HepG2 (cell line): ENCODE data around the gene SLC35G2.

Source experiments
- CHD2 ChIP-seq: IDR thresholded peaks from 2 replicates; pipeline ENCODE4 v1.6.1; 2011; ENCODE audit warnings: low read depth, low read length, improper control_type of control experiment
- FOXJ3 ChIP-seq: sonication (generic); formaldehyde crosslinking; IDR thresholded peaks from 2 replicates; pipeline ENCODE4 v1.4.0; 2020; ENCODE audit warnings: missing genetic modification reagents, mild to moderate bottlenecking, borderline replicate concordance
- KLF6 ChIP-seq: IDR thresholded peaks from 2 replicates; pipeline ENCODE4 v1.8.0; 2016; ENCODE audit warnings: missing biosample characterization, missing genetic modification reagents
- POLR2A ChIP-seq, 2 experiments: IDR thresholded peaks; 2 replicates each; pipeline ENCODE4 v1.6.1; 2011; ENCODE audit warnings: low read depth in 2 of 2, low read length in 2 of 2, mild to moderate bottlenecking in 1 of 2, moderate library complexity in 1 of 2; ENCODE audit not compliant: insufficient read depth in 1 of 2
- POLR2AphosphoS2 ChIP-seq: IDR thresholded peaks from 2 replicates; pipeline ENCODE4 v1.6.1; 2011; ENCODE audit warnings: low read depth, low read length, improper control_type of control experiment
- SP4 ChIP-seq: sonication (generic); formaldehyde crosslinking; IDR thresholded peaks from 2 replicates; pipeline ENCODE4 v1.8.1; 2023; ENCODE audit warnings: mild to moderate bottlenecking, missing genetic modification reagents
- SRF ChIP-seq: IDR thresholded peaks from 2 replicates; pipeline ENCODE4 v1.6.1; 2011; ENCODE audit warnings: mild to moderate bottlenecking, low read depth, low read length, moderate library complexity
- TCF7L2 ChIP-seq: IDR thresholded peaks from 2 replicates; pipeline ENCODE4 v1.6.1; 2011; ENCODE audit warnings: mild to moderate bottlenecking, low read depth, low read length, moderate library complexity
- ZFYVE20 ChIP-seq: sonication (generic); formaldehyde crosslinking; IDR thresholded peaks from 2 replicates; pipeline ENCODE4 v1.8.0; 2023; ENCODE audit warnings: low read depth, mild to moderate bottlenecking, moderate library complexity, missing genetic modification reagents, borderline replicate concordance
- ZNF24 ChIP-seq: fragments of 450-650 bp; IDR thresholded peaks from 2 replicates; pipeline ENCODE4 v1.6.1; 2017; ENCODE audit warnings: antibody characterized with exemption, mild to moderate bottlenecking
- ZNF569 ChIP-seq: sonication (generic); formaldehyde crosslinking; IDR thresholded peaks from 2 replicates; pipeline ENCODE4 v1.5.0; 2020; ENCODE audit warnings: mild to moderate bottlenecking, missing genetic modification reagents, moderate library complexity, borderline replicate concordance
- TF ChIP-seq, protein P1 (sequence below): sonication (generic); formaldehyde crosslinking; IDR thresholded peaks from 2 replicates; pipeline ENCODE4 v1.8.0; 2022; ENCODE audit warnings: mild to moderate bottlenecking, missing genetic modification reagents

DNA sequence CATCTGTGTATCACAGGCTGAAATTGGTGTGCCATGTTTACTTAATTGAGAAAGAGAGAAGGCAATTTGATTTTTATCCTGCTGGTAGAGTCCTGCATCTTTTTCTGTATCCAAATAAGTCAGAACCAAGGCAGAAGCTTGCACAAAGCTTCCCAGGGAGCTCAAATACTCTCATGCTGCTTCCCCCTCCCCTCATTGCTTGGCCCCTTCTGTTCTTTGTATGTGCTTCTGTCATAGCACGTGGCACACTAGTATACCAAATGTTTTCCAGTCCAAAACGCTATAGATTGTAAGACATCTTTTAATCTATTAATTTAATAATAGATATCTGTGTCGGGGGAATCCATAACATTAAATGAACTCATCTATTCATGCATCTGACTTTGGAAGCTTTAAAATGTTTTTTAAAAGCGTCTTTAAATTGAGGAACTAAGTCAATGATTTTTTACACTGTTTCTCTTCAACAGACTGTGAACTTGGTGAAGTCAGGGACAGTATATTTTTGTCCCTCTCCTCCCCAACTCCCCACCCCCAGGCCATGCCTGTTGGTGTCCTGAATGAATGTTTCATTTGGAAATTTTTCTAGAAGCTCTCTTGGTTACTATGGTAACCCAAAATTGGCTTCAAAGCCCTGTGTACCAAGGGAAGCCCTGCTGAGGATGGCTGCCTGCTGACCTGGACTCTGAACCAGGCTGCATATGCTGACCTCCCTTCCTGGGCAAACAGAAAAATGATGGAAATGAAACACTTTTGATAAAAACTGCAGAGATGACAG lies 26.2 kb upstream of the SLC35G2 start:
- TF ChIP-seq SRF (no peak), SP4 (CRISPR knock-in tag) (no peak), FOXJ3 (CRISPR knock-in tag) (no peak), POLR2AphosphoS2 (no peak), ZNF569 (CRISPR knock-in tag) (no peak), KLF6 (CRISPR knock-in tag) (no peak), ZNF24 (no peak), POLR2A (IDR thresholded peaks at IDR 0.05; ENCODE audit: insufficient read depth in 1 of 2, low read depth in 2 of 2, low read length in 2 of 2) (no peak), CHD2 (no peak), TCF7L2 (no peak), ZFYVE20 (no peak)
- TF ChIP-seq, protein P1, sequence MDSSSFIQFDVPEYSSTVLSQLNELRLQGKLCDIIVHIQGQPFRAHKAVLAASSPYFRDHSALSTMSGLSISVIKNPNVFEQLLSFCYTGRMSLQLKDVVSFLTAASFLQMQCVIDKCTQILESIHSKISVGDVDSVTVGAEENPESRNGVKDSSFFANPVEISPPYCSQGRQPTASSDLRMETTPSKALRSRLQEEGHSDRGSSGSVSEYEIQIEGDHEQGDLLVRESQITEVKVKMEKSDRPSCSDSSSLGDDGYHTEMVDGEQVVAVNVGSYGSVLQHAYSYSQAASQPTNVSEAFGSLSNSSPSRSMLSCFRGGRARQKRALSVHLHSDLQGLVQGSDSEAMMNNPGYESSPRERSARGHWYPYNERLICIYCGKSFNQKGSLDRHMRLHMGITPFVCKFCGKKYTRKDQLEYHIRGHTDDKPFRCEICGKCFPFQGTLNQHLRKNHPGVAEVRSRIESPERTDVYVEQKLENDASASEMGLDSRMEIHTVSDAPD (CRISPR knock-in tag): no peak
